KOPT-K1 (cell line): ENCODE measurements around the gene UNC79.

Experiments used
- H3K27ac ChIP-seq: fragments of 200-600 bp; sonication (generic); 2 replicates; pipeline ENCODE4 v1.5.1; 2016; ENCODE audit warnings: antibody characterized with exemption, mild to moderate bottlenecking, low read depth, low read length; ENCODE audit not compliant: poor library complexity, severe bottlenecking
- H3K36me3 ChIP-seq: fragments of 200-600 bp; sonication (generic); 2 replicates; pipeline ENCODE4 v1.5.1; 2017; ENCODE audit warnings: antibody characterized with exemption, mild to moderate bottlenecking, low read length, moderate library complexity; ENCODE audit not compliant: insufficient read depth
- H3K9me3 ChIP-seq: fragments of 200-600 bp; sonication (generic); 2 replicates; pipeline ENCODE4 v1.5.1; 2017; ENCODE audit warnings: antibody characterized with exemption, low read length, mild to moderate bottlenecking; ENCODE audit not compliant: insufficient read depth, poor library complexity, severe bottlenecking

The UNC79 gene

GRCh38 chr14:93741556-93742230 is 311.0 kb downstream of the UNC79 start:
- Histone ChIP-seq H3K27ac (no peak overlapping the region), H3K9me3 (no peaks in the 10 kb centered on the region), H3K36me3 (no peaks in the 10 kb centered on the region)

- Histone ChIP-seq H3K9me3 (no peaks in the 10 kb centered on the region), H3K36me3 (no peaks in the 10 kb centered on the region), H3K27ac (no peak overlapping the region)
These were observed 312.0 kb downstream of the UNC79 start for GRCh38 chr14:93742761-93743160.

- H3K9me3 ChIP-seq, result no peaks in the 10 kb centered on the region
- H3K27ac ChIP-seq, result no peak overlapping the region
- no peaks in the 10 kb centered on the region for H3K36me3 ChIP-seq
These were observed 312.7 kb downstream of the UNC79 start for GRCh38 chr14:93743270-93744060.

- no peak overlapping the region for H3K27ac ChIP-seq
- no peaks in the 10 kb centered on the region for H3K36me3 ChIP-seq
- H3K9me3 ChIP-seq, result no peaks in the 10 kb centered on the region
These were observed 313.4 kb downstream of the UNC79 start for GRCh38 chr14:93744176-93744575.

GRCh38 chr14:93744876-93745275 is 314.1 kb downstream of the UNC79 start:
- Histone ChIP-seq H3K9me3 (no peaks in the 10 kb centered on the region), H3K36me3 (no peaks in the 10 kb centered on the region), H3K27ac (no peak overlapping the region)

GRCh38 chr14:93745603-93746273 is 315.0 kb downstream of the UNC79 start:
- Histone ChIP-seq H3K27ac (no peak overlapping the region), H3K9me3 (no peaks in the 10 kb centered on the region), H3K36me3 (no peaks in the 10 kb centered on the region)

GRCh38 chr14:93747102-93747501 is 316.4 kb downstream of the UNC79 start:
- Histone ChIP-seq H3K27ac (no peak overlapping the region), H3K9me3 (no peaks in the 10 kb centered on the region), H3K36me3 (no peaks in the 10 kb centered on the region)

- Histone ChIP-seq H3K9me3 (no peaks in the 10 kb centered on the region), H3K27ac (no peak overlapping the region), H3K36me3 (no peaks in the 10 kb centered on the region)
These were observed 316.8 kb downstream of the UNC79 start for GRCh38 chr14:93747560-93747959.

- Histone ChIP-seq H3K36me3 (no peaks in the 10 kb centered on the region), H3K27ac (no peak overlapping the region), H3K9me3 (no peaks in the 10 kb centered on the region)
These were observed 317.7 kb downstream of the UNC79 start for GRCh38 chr14:93748208-93749075.

- Histone ChIP-seq H3K9me3 (no peaks in the 10 kb centered on the region), H3K36me3 (no peaks in the 10 kb centered on the region), H3K27ac (no peak overlapping the region)
These were observed 318.3 kb downstream of the UNC79 start for GRCh38 chr14:93749076-93749420.

GRCh38 chr14:93751946-93752655 is 321.4 kb downstream of the UNC79 start:
- H3K27ac ChIP-seq, result no peak overlapping the region
- H3K36me3 ChIP-seq, result no peaks in the 10 kb centered on the region
- H3K9me3 ChIP-seq, result no peaks in the 10 kb centered on the region

GRCh38 chr14:93752980-93753561 is 322.3 kb downstream of the UNC79 start:
- no peaks in the 10 kb centered on the region for H3K9me3 ChIP-seq
- H3K27ac ChIP-seq, result no peak overlapping the region
- no peaks in the 10 kb centered on the region for H3K36me3 ChIP-seq

- H3K36me3 ChIP-seq, result no peaks in the 10 kb centered on the region
- H3K27ac ChIP-seq, result no peak overlapping the region
- no peaks in the 10 kb centered on the region for H3K9me3 ChIP-seq
These were observed 322.9 kb downstream of the UNC79 start for GRCh38 chr14:93753647-93754046.

GRCh38 chr14:93757206-93757605 is 326.5 kb downstream of the UNC79 start:
- Histone ChIP-seq H3K36me3 (no peaks in the 10 kb centered on the region), H3K9me3 (no peaks in the 10 kb centered on the region), H3K27ac (no peak overlapping the region)
